Body of pancreas (tissue), 4 donors: Measurements from ENCODE around the gene RELN. TPM values are rescaled to one million over a fixed set of nuclear protein-coding genes. Genes with fewer than 3 reads are reported as not detected.

Source experiments
- ATAC-seq: fragments of 150-250 bp; one replicate; pipeline ENCODE4 v1.9.1; 2016
- DNase-seq, 4 donors: peaks; one replicate each; pipeline ENCODE4 v3.0.0-alpha.2; 2019
- H3K27ac ChIP-seq, 4 donors: fragments of 200-600 bp; sonication (generic); 1 replicate in 3 of 4; 2 replicates in 1 of 4; pipeline versions ENCODE4 v1.5.1 to v1.6.1; 2016 to 2019; ENCODE audit warnings: mild to moderate bottlenecking in 1 of 4, mixed read lengths in 1 of 4, moderate library complexity in 1 of 4
- H3K27me3 ChIP-seq, 2 donors: fragments of 200-600 bp; sonication (generic); one replicate each; pipeline ENCODE4 v1.6.0; 2016; ENCODE audit warnings: mild to moderate bottlenecking in 1 of 2
- H3K36me3 ChIP-seq, 2 donors: fragments of 200-600 bp; sonication (generic); replicated peaks in 1 of 2; 2 replicates each; pipeline ENCODE4 v1.5.1; 2016; ENCODE audit warnings: low read depth in 2 of 2; ENCODE audit not compliant: insufficient read depth in 1 of 2
- H3K4me1 ChIP-seq: fragments of 200-600 bp; sonication (generic); one replicate; pipeline ENCODE4 v1.6.0; 2016
- H3K4me3 ChIP-seq, 2 donors: fragments of 200-600 bp; sonication (generic); 1 replicate in 1 of 2; 2 replicates in 1 of 2; pipeline ENCODE4 v1.5.1; 2016 to 2019
- H3K9me3 ChIP-seq, 3 donors: fragments of 200-600 bp; sonication (generic); 1 replicate in 2 of 3; 2 replicates in 1 of 3; pipeline ENCODE4 v1.5.1; 2016
- CTCF ChIP-seq, 7 experiments: fragments of 450-650 bp in 4 of 7; fragments of 200-600 bp in 3 of 7; sonication (generic) in 3 of 7; IDR thresholded peaks; one replicate each; pipeline ENCODE4 v1.5.1; 2016 to 2019; ENCODE audit warnings: antibody characterized with exemption in 7 of 7
- POLR2A ChIP-seq, 3 donors: fragments of 450-650 bp; IDR thresholded peaks; one replicate each; pipeline ENCODE4 v1.6.1; 2016; ENCODE audit warnings: antibody characterized with exemption in 3 of 3, mild to moderate bottlenecking in 2 of 3
- WGBS, 2 donors: methylation state at CpG; one replicate each; pipeline ENCODE4 v1.1.5; 2017; 5-methylcytosine and 5-hydroxymethylcytosine counted together
- intact Hi-C: fragments of 100-400 bp; cut with DNase I; formaldehyde crosslinking; loops from one replicate; pipeline ENCODE4 v1.15.1; 2023
- total RNA-seq, 2 donors: library from RNA; depleted of rRNA; stranded (reverse); fragments of >200 nt; gene quantifications; one replicate each; pipeline ENCODE4 v1.1.0, GENCODE V29; 2016

The RELN gene
- total RNA-seq, 2 donors from 2014 or later, result 0.33 to 3.9 TPM

- Histone ChIP-seq H3K4me1 (peaks cover 7% of the 10 kb centered on the region), H3K27me3 (no peaks in the 10 kb centered on the region), H3K4me3 (no peak overlapping the region), H3K9me3 (no peaks in the 10 kb centered on the region), H3K36me3 (no peaks in the 10 kb centered on the region), H3K27ac (no peak overlapping the region)
- WGBS, 2 donors, result 34 to 44% methylated on average over 1 of the region's 1 CpG
- TF ChIP-seq POLR2A (IDR thresholded peaks at IDR 0.05), result no peak
- TF ChIP-seq CTCF (IDR thresholded peaks at IDR 0.05), result no peak
- no peak for DNase-seq
- ATAC-seq, result no peak
- intact Hi-C loops, result no loop called here
These were observed 352.4 kb downstream of the RELN start for GRCh38 chr7:103637094-103637493.

- no peak overlapping the region for H3K4me3 ChIP-seq
- H3K36me3 ChIP-seq, result no peaks in the 10 kb centered on the region
- ATAC-seq (no peak), DNase-seq (no peak)
- no peak for TF ChIP-seq CTCF (IDR thresholded peaks at IDR 0.05)
- no peak for TF ChIP-seq POLR2A (IDR thresholded peaks at IDR 0.05)
- H3K9me3 ChIP-seq, result no peaks in the 10 kb centered on the region
- no peaks in the 10 kb centered on the region for H3K27me3 ChIP-seq
- intact Hi-C loops, result no loop called here
- peaks cover 7% of the 10 kb centered on the region for H3K4me1 ChIP-seq
- WGBS, 2 donors, result 57 to 70% methylated on average over 5 of the region's 5 CpGs
- no peak overlapping the region for H3K27ac ChIP-seq
These were observed 353.3 kb downstream of the RELN start for GRCh38 chr7:103636153-103636552.

- Histone ChIP-seq H3K36me3 (no peaks in the 10 kb centered on the region), H3K9me3 (no peaks in the 10 kb centered on the region), H3K27me3 (no peaks in the 10 kb centered on the region), H3K27ac (no peak overlapping the region), H3K4me3 (no peak overlapping the region), H3K4me1 (peaks cover 7% of the 10 kb centered on the region)
- TF ChIP-seq POLR2A (IDR thresholded peaks at IDR 0.05), result no peak
- no peak for TF ChIP-seq CTCF (IDR thresholded peaks at IDR 0.05)
- DNase-seq (no peak), ATAC-seq (no peak)
- intact Hi-C loops, result no loop called here
- 96 to 100% methylated on average over 1 of the region's 1 CpG for WGBS, 2 donors
These were observed 356.5 kb downstream of the RELN start for GRCh38 chr7:103632972-103633371.

DNA sequence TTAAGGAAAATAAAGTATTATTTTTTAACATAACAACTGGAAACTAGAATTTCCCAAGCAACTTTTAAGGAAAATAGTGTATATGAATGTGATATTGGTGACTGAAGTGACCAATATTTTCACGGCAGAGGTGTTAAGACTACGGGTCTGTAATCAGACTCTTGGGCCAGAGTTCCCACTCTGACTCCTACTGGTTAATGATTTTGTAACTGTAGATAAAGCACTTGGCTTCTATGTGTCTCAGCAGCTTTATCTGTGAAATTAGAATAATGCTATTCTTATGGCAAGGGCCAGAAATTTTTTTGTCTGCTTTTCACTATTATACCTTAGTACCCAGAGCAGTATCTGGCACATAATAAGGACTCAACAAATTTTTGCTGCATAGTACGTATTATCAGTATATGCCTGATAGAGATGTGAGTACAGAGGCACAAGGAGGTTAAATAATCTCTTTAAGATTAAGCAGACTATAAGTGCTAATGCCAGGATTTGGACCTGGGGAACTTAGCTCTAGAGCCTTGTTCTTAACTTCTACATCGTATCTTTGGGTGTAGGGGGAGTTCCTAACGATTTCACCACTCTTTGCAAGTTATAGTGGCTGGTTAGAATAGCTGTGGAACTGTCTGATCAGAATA, 357.3 kb downstream of the RELN start:
- intact Hi-C loops, result no loop called here

More for the DNA sequence above, 357.3 kb downstream of the RELN start:
- Histone ChIP-seq H3K27me3 (no peaks in the 10 kb centered on the region), H3K36me3 (no peaks in the 10 kb centered on the region), H3K27ac (no peak overlapping the region), H3K9me3 (no peaks in the 10 kb centered on the region), H3K4me1 (peaks cover 7% of the 10 kb centered on the region), H3K4me3 (no peak overlapping the region)
- TF ChIP-seq POLR2A (IDR thresholded peaks at IDR 0.05), result no peak
- TF ChIP-seq CTCF (IDR thresholded peaks at IDR 0.05), result no peak
- 25 to 37% methylated on average over 5 of the region's 5 CpGs for WGBS, 2 donors
- ATAC-seq (no peak), DNase-seq (no peak)
